Measurements from ENCODE around the gene GRM7.

GRM7 gene

DNA sequence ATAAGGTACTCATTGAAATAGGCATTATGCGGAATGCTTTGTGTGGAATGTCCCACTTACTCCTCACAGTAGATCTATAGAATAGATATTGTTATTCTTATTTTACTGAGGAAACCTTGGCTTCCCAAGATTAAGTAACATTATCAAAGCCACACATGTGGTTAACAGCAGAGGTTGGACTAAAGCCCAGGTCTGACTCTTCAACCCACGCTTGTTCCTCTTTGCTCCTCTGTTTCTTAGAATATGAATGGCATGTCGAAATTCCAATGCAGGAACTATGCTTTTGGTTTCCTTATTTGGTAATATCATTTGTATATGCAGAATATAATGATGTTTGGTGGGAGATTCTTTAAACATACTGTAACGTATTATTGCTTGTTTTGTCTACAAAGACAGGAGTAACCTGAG lies 821.9 kb downstream of the GRM7 start:
- peak; percentile 1 for DNase-seq

- no peak for DNase-seq
Observed at GRCh38 chr3:7683426-7683825, 822.5 kb downstream of the GRM7 start.

DNA sequence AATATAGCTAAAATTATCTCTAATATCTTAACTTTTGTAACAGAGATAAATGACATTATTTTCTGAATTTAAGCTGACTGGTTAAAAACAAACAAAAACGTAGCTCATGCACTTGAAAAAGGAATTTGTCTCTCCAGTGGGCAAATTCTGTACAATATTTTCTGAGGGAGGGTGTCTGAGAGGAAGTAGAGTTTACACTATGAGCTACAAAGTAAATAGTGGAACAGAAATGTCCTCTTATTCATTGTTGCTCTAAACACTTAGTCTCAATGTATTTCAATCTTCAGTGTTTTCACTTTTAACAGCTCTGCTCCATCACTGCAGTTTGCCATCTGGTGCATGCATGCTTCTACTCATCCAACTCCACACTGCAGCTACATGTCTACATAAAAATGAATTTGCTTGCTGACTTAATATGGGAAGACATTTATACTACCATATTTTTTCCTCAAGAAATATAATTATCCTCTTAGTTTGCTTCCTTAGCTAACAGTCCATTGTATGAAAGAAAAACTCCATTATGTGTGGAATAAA lies 823.3 kb downstream of the GRM7 start:
- DNase-seq, result no peak

DNA sequence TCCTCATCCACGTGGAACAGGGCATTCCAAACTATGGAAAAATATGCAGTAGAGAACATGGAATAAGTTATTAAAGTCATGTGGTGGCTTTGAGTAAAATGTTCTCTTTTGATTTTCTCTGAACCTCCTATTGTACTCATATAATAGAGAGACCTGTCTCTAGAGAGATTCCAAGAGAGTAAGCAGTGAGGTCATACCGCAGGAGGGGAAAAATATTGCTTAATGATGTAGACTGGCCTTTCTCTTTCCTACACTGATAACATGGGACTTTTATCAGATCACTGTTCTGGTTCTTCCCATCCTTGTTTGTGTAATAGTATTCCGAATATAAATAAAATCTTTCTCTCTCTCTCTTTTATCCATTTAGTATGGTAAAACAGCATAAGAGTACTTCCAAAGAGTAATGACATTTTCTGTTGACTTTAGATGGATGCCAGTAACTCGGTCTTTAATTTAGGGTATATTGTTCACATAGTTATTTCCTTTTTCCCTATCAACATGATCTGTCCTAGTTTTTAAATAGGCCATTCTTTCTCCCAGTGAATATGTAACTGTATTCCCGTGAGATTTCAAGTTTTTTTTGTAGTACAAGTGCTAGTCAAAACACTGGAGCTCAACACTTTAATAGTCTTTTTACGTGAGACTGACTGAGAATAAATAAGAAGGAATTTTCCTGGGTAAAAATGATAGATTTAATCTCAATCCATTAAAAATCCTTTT lies 826.7 kb downstream of the GRM7 start:
- no peak for DNase-seq

DNA sequence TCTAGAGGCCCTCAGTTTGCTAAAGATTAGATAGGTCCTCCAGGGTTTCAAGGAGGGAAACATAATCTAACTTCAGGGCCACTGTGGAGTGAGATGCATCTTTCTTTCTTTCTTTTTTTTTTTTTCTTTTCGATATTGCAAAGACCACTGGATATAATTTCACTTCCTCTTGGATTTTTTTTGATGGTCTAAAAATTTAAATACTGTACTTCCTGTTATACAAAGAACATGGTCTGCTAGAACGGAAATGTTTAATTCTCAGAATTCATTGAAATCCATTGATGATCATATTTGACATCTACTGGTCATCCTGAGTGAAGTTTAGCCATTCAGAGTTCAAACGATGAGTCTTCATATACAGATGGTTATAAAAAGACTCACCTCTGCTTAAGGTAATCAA lies 832.0 kb downstream of the GRM7 start:
- no peak for DNase-seq

DNA sequence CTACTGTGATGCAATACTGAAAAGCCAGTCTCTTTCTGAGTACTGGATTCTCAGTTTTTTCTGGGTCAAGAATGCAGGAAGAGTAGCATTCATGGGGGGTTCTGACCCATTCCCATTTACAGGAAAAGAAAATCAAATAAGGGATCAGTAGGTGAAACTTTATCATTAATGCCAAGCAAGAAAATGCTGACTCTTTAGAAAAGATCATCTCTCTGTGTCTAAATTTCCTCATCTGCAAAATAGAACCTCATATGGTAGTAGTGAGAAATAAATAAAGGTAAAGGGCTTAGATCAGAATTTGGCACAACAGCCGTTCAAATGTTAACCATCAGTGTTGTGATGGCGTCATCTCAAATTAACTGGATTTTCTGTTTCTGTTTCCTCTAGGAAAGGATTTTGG lies 833.1 kb downstream of the GRM7 start:
- DNase-seq, result no peak

DNA sequence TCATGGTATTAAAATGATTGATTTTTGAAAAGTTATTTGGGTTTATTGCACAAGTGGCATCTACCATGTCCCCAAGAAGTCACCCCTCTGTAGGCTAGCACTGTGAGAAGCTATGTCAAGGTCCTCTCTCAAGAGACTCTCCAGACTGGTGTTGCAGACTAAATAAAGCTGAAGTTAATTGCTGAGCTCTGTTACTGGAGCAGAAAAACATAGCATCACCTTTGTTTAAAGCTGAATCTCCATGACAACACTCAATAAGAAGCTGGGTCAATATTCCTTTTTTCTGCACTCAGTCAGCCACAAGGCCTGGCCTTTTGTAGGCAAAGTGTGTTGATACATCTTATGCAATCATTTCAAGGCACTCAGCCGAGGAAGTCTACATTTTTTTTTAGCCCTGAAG lies 834.1 kb downstream of the GRM7 start:
- no peak for DNase-seq

- no peak for DNase-seq
Observed at GRCh38 chr3:7696320-7696719, 835.4 kb downstream of the GRM7 start.

GRCh38 chr3:7697548-7697947 lies 836.6 kb downstream of the GRM7 start:
- no peak for DNase-seq

DNA sequence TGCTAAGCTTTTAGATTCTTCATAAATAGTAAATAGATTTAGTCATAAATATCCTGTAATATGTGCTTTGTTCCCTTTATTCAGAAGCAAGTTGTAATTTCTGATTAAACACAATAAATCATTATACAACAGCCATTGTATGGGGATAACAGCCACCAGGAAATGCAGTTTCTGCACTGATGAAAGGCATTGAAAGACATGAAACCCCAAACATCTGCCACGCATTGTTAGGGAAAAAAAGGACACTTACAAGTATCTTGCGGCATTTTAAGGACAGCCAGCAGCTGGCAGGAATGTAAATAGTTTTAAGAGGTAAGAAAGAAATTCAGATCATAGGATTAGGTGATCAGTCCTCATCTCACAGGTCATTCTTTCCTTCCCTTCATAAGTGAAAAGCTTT lies 839.6 kb downstream of the GRM7 start:
- DNase-seq, result no peak

DNA sequence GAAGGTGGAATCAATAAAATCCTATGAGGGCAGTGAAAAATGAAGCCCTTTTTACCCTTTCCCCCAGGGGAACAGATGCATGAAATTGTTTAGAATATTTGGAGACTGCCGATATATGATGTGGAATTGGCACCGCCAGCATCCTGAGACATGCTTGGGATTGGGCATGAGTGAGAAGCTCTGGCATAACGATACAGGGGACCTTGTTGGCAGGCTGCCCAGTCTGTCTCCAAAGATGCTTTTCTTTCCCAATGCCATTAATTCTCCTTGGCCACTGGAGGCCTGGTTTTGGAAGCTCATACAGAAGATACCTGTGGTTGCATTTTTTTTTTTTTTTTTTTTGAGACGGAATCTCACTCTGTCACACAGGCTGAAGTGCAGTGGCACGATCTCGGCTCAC lies 840.1 kb downstream of the GRM7 start:
- DNase-seq, result no peak

GRCh38 chr3:7707187-7707586 lies 846.3 kb downstream of the GRM7 start:
- DNase-seq, result no peak

GRCh38 chr3:7709376-7710082 lies 848.6 kb downstream of the GRM7 start:
- no peak for DNase-seq

- no peak for DNase-seq
Observed at GRCh38 chr3:7710284-7710683, 849.4 kb downstream of the GRM7 start.

DNA sequence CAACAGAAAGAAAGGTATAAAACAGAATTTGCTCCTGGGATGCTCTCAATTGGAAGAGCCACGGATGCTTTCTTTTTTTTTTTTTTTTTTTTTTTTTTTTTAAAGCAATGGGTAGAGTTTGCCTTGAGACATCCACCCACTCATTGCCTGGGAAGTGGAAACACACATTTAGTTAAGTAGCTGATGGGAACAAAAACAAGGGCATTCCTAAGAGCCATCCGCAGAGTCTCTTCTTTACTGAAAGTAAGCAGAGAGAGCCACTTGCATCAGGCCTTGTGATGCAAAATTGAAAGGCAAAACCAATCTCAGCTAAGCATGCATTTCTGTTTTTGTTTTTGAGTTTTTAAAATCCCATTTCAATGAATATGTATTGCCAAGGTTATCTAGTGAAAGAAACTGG lies 852.8 kb downstream of the GRM7 start:
- no peak for DNase-seq

GRCh38 chr3:7720649-7721297 lies 859.9 kb downstream of the GRM7 start:
- DNase-seq, result no peak

DNA sequence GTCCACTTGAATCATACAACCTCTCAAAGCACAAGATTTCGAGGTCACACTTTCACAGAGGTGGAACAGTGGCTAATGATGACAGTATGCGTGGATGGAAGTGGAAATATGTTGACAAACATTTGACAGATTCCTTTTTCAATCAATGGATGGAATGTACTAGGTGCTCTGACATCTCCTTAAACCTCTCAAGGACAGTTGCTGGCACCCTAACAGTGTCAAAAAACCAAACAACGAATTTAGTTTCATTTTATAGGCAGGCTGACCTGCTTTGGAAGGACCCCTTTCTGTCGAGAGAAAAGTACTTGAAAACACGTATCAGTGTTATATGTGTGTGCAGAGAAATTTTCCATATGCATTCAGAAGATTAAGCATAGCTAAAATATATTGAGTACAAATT lies 861.0 kb downstream of the GRM7 start:
- no peak for DNase-seq

- DNase-seq, result no peak
Observed at GRCh38 chr3:7728566-7729519, 867.9 kb downstream of the GRM7 start.

DNA sequence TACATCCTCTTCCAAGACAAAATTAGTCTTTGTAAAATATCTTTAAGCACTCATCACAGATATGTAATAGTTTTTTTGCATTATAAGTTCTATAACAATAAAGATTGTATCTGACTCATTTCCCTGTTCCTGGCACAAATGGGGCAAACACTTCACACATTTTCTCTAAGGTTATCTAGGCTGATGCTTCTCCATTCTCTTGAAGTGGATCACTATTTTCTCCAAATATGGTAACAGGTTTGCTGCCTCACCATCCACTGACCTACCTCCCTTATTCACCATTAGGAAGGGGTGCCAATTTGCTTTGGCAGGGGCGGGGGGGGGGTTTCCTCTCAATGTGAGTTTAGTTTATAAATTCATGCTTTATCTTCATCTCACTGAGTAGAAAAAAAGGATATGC lies 873.0 kb downstream of the GRM7 start:
- no peak for DNase-seq

DNA sequence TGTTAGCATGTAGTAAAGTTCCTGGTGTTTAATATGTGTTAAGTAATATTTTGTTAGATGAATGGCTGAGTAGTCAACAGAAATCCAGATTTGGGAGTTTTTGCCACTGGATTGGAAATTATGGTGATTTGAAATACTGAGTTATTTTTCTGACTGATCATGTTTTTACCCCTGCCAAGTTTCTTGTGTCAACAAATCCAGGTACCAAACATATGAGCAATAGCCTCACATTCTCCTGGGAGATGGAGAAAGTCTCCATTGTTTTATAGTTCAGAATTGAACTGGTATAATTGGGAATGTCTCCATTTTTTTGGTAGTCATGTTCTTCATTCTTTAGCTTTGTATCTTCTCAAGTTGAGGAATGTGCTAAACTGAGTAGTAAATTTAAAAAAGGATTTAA lies 873.5 kb downstream of the GRM7 start:
- DNase-seq, result no peak

- DNase-seq, result no peak
Observed at GRCh38 chr3:7737263-7737662, 876.3 kb downstream of the GRM7 start.

DNA sequence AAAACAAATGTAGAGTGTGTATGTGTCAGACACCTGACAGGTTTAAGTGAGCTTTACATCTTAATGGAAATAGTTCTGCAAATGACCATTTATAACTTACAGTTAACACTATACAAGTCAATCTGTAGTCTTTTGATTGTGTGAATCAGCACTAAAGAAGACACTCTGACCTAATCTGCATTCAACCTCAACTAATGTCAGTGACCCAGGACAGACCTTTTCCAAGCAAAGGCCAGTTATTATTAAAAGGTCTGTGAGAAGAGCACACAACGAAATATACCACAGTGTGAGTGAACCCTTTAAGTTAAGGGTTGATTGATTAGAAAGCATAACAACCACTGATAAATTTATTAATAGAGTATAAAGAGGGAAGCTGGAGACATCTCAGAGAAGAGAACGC lies 878.8 kb downstream of the GRM7 start:
- DNase-seq, result no peak

GRCh38 chr3:7740458-7740857 lies 879.5 kb downstream of the GRM7 start:
- no peak for DNase-seq

All from CD4-positive, alpha-beta T cell treated with Interleukin-21 for 1 hour (primary cell).